ENCODE measurements around the gene CDH22.

Gene CDH22, protein sequence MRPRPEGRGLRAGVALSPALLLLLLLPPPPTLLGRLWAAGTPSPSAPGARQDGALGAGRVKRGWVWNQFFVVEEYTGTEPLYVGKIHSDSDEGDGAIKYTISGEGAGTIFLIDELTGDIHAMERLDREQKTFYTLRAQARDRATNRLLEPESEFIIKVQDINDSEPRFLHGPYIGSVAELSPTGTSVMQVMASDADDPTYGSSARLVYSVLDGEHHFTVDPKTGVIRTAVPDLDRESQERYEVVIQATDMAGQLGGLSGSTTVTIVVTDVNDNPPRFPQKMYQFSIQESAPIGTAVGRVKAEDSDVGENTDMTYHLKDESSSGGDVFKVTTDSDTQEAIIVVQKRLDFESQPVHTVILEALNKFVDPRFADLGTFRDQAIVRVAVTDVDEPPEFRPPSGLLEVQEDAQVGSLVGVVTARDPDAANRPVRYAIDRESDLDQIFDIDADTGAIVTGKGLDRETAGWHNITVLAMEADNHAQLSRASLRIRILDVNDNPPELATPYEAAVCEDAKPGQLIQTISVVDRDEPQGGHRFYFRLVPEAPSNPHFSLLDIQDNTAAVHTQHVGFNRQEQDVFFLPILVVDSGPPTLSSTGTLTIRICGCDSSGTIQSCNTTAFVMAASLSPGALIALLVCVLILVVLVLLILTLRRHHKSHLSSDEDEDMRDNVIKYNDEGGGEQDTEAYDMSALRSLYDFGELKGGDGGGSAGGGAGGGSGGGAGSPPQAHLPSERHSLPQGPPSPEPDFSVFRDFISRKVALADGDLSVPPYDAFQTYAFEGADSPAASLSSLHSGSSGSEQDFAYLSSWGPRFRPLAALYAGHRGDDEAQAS

DNA sequence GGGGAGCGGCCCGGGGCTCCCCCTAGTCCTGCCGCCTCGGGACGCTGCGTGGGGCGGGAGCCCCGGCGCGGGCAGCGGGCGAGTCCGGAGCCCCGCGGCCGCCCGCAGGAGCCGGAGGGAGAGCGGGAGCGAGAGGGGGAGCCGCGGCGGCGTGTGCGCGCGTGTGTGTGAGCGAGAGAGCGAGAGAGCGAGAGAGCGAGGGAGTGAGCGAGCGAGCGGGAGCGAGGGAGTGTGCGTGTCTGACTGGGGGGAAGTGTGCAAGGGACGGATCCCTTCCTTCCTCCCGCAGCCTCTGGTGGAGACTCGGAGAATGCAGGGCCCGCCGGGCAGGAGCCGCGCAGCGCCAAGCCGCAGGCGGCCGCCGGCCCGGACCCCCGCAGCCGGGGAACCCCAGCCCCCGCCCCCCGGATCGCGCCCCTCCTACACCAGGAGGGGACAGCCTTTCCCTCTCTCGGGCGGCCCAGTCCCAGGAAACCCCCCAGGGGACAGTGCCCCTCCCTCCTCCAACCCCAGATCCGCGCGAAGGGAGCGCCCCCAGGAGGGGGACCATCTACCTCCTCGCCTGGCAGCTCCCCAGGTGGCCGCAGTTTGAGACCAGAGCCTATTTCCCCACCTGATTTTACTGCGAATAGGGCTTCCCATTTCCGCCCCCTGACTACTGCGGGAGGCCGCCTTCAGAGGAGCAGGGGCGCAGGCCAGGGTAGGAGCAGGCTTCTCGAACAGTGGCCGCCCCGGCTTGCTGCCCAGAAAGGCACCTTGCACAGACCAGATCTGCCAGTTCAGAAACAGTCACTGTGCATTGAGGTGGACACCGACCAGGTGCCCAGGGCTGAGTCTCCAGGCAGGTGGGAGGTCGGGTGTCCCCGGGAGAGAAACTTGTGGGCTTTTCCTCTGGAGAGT lies at the start of gene CDH22:
CDH22 (minus strand) TSS at position 241 of the 900 bp plus-strand sequence. CDS start 57,204 bp downstream, outside the sequence.
- DNase-seq, result peak; percentile 68

DNA sequence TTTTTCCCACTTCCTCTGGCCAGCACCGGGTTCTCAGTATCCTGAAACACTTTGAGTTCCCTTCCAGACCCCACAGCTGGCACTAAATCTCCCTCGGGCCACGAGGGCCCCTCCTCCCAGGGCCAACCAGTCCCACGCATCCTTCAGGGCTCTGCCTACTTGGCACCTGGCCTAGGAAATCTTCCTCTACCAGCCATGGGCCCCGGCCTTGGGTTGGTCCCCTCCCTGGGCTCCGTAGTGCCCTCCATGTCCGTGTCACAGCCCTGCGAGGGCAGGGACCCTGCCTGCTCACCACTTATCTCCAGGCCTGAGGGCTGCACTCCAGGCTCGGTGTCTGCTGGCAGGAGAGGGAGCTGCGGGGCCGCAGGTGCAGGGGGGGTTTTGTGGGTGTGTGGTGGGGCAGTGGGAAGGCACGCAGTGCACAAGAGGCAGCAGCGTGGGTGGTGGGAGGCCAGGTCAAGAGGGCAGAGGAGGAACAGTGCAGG lies 48.8 kb upstream of the CDH22 start:
- DNase-seq, result no peak

DNA sequence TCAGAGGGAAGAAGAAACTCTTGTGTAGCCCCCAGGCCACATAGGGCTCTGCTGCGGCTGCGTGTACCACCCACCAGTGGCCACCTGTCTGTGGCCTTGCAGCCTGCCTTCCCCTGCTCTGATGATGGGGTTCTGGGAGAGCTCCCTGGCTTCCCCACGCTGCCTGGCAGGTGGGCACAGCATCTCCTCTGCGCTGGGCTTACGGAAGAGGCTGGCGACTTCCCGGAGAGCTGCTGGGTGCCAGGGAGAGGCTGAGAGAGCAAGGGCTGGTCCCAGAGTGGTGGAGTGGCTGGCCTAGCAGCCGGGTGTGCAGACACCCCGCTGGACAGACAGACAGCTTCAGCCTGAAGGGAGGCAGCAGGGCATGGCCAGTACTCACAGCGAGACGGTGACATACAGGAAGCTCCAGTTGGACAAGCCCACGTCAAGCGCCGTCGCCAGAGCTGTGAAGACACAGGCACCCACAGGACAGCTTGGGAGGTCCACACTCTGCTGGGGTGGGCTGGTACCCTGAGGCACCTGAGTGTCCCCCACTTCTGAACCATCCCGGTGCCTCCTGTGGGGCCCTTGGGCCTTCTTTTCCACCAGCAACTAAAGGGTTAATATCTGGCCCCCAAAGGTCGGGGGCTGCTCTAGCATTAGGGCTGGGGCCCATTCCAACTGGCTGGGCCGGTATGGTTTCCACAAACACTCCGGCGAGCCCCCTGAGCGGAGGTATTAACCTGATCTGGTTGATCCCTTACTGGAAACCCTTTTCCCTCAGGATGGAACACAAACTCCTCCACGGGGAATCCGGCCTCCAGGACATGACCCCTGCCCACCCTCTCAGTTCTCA lies 48.1 kb upstream of the CDH22 start:
- no peak for DNase-seq

DNA sequence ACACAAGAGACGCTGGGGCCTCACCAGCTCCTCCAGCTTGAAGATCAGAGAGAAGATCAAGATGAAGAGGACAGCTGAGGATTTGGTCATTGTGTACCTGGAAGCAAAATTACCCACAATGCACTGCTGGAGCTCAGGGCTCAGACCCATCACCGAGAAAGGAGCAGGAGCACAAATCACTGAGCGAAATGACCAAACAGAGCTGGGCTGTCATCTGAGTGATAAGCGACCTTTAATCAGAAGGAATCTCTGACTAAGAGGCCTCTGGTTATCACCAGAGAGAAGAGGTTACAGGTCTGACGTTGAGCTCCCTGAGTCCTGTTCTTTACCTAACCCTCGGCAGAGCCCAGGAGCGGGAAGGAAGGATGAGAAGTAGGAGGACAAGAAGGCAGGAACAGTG lies 47.5 kb upstream of the CDH22 start:
- no peak for DNase-seq

DNA sequence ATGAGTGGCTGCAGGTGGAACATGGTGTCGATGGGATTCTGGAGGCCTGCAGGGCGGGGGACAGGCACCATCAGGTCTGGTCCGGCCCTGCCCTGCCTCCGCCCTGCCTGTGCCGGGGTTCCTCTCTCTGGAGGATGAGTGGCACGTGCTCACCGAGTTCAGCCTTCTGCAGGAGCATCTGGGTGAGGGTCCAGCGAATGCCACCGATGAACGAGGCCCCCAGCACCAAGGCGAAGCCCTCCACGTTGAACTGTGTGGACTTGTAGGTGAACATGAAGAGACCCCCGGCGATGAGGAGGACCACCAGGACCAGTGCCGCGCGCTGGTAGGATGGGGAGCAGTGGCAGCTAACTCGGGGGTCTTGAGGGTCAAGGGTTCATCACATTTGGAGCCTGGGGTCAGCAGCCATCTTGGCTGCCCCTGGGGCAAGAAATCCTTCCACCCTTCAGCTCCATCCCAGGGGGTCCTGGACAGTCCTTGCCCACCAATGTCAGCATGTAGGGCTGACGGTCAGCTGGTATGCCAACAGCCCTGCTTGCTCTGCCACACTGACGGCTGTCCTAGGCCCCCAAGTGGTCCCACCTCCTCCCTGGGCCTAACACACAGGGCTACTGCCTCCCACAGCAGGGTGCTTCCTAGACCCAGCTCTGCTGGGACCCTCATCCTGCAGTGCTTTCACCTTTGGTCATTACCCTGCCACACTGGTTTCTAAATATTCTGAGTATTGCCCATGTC lies 46.8 kb upstream of the CDH22 start:
- DNase-seq, result no peak

DNA sequence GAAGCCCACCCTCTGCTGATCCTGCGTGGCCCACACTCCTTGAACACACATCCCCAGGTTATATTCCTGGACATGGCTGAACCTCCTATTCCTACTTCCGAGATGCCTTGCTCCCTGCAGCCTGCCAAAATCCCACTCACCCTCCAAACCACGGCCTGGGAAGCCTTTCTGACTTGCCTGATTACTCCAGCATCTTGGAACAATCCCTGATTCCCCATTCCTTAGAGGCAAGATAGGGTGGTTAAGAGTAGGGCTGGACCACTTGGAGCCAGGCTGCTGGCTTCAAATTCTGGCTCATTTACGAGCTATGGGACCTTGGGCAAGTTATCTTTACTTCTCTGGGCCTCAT lies 45.9 kb upstream of the CDH22 start:
- no peak for DNase-seq

DNA sequence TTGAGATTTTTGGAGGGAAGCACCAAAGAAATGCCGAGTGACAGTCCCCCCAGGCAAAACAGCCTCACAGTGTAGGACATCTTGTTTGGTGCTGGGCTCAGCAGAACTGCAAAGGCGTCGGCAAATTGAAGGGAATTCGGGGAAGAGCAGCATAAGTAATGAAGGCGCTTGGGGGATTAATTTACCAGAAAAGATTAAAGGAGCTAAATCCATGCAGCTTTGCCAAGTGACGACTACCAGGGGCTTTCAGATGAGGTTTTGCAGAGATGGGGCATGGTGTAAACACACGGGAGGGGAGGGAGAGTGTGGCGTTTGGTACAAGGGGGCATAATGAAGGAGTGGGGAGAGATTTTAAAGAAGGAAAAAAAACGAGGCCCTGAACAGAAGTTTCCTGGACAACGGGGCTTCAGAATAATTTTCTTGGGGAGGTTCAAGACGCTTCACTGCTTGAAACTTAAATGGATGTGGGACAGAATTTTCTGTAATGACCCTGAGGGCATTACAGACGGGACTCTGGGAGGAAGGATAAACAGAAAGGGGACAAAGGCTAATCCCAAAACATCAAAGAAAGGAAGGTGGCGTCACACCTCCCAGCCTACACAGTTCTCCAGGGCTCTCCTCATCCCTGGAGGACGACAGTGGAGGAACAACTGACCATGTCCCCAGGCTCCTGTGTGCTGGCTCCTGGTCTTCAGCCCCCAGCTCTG lies 45.4 kb upstream of the CDH22 start:
- DNase-seq, result no peak

DNA sequence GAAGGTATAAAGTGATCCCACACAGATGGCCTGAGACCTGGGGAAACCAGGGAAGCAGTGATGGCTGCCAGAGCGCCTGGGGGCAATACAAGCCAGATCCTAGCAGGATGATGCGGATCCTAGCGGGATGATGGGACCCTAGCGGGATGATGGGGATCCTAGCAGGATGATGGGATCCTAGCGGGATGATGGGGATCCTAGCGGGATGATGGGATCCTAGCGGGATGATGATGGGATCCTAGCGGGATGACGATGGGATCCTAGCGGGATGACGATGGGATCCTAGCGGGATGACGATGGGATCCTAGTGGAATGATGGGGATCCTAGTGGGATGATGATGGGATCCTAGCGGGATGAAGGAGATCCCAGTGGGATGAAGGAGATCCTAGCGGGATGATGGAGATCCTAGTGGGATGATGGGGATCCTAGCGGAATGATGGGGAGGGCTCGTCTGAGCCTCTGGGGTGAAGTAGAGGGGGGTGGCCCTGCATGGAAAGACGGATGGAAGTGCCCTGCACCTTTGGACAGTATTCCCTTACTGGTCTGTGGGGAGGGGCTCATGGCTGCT lies 44.2 kb upstream of the CDH22 start:
- no peak for DNase-seq

DNA sequence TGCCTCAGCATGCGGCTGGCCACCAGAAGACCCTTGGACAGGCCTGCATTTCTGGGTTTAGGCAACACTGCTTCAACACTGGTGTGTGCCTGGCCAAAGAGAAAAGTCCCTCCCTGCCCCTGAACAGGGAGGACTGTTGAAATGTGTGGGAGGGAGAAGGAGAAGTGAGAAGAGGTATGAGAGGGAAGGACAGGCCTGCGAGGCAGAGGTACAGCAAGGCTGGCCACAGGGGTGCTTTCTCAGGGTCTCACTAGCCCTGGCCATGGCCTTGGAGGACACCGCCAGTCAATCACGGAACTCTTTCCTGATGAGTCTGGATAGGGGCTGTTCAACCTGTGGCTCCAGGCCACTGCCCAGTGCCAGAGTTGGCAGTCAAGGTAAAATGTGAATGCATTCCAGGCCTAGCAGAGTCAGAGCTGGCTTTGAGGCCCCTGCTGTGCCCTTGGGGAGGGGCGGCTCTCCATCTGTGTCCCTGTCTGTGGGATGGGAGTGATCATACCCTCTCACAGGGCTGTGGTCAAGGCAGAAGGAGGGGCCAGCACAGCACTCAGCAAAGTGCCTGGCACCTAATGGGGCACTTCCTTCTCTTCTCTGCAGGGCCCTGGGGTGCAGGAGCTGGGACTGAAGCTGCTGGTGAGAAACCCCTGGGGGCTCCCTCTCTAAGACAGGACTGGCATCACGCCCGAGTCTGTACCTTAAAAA lies 43.2 kb upstream of the CDH22 start:
- peak; percentile 10 for DNase-seq

DNA sequence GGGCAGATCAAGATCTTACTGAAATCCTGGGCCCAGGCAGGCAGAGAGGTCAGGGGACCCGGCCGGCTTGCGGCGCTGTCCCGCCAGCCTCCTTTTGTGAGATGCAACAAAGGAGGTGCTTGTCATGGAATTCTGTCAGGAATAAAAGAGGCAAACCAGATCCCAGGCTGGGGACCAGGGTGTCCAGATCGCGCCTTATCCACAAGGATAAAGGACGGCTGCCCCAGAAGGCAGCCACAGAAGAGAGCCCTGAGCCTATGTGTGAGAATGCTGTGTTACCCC lies 42.6 kb upstream of the CDH22 start:
- DNase-seq, result no peak

DNA sequence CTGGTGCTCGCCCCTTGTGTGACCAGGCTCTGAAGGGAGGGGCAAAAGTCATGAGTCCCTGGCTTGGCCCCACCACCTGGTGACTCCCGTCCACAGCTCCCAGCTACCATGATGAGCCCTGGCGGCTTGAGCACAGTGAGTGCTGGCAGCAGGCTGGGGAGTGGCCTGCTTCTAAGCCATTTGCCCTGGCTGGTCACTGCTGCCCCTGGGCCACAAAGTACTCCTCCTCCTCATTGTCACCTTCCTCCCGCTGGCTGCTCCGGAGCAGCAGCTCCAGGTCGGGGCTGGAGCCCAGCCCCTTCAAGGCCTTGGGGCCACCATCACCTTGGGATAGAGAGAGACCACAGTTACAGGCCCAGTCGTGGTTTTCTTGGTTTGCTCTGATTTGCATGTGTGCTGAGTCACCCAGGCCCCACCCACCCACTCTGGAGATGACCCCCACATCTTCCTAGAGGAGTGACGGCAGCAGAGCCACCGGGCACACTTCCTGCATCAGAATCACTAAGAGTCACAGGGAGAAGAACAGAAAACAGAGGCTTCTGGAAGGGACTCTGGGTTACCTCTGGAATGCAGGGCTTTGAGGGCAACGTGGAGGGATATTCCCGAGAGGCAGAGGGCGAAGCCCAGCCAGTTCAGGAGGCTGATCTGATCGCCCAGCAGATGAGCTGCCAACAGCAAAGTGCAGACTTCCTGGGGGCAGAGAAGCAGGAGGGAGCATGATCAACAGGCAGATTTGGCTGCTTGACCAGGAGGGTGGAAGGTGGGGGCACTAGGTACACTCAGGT lies 42.1 kb upstream of the CDH22 start:
- DNase-seq, result peak; percentile 81

DNA sequence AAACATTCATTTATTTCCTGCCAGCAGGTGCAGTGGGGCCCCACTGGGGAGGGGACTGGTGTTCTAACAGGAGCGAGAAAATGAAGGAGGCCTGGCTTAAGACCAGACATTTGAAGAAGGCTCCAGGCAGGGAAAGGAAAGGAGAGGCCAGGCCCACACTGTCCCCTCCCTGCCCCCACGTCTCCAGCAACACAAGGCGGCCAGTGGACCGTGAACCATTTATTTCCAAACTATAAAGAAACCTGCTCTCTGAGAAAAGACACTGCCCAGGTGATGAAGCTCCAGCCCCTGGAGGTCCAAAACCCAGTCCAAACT lies 41.4 kb upstream of the CDH22 start:
- DNase-seq, result no peak

DNA sequence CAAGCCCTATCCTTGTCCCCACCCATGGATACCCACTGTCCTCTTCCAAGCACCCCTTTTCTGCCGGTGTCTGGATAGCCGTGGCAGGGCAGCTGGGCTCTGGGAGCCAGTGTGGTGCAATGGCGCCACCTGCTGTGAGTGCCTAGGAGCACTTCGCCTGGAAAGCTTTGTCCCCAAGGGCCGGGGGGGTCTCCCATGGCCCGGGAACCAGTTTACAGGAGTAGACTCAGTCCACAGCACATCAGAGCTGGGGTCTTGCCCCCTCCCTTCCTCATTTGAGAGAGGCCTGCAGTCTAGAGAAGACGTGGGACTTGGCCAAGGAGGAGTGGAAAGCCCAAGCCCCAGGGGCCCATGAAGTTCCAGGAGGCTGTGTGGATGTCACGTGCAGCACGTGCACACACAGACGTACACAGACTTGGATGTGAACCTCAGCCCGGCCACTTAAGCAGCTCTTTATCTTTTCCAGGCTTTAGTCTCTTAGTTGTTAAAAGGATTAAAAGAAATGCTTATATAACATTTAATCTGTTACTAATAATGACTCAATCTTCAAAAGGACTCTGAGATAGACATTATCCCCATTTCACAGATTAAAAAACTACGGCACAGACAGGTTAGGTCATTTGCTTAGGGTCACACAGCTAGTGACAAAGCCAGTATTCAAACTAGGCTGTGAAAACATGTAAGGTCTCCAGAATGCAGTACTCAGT lies 40.9 kb upstream of the CDH22 start:
- peak; percentile 63 for DNase-seq

DNA sequence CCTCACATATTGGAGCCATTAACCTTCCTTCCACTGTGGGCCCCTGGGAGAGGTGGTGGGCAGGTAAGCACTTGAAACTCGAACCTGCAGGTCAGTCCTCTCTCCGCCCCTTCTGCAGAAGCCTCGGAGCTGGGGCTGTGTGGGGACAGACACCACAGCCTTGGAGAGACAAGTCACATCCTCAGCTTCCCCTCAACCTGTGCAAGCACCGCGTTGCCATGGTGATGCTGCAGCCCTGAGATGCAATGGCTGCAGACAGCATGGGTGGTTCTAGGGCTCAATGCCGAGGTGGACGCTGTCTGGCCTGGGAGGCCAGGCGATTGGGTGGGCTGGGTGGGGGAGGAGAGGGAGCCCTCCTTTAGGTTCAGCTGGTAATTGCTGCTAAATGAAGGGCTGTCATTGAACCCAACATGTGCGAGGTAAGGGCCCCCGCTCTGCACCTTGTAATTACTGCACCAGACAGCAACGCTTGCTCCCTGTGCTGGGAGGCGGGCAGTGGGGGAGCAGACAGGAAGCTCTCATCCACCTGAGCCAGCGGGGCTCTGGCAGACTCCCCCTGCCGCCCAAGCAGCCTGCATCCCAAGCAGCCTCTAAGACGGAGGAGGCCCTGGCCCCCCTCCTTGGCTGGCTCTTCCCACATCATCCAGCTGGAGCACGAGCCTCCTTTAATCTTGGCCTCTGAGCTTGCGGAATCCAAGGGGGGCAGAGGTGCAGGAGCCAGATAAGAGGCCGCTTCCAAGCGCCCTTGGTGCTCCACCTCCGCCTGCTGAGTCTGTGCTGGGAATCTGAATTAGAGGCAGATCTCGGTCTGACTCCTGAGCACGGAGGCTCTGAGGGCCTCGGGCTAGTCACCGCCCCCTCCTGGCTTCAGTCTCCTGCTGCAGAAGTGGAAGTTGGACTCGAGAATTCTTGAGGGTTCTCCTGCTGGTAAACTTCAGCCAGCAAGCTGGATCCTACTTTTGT lies 39.8 kb upstream of the CDH22 start:
- no peak for DNase-seq

DNA sequence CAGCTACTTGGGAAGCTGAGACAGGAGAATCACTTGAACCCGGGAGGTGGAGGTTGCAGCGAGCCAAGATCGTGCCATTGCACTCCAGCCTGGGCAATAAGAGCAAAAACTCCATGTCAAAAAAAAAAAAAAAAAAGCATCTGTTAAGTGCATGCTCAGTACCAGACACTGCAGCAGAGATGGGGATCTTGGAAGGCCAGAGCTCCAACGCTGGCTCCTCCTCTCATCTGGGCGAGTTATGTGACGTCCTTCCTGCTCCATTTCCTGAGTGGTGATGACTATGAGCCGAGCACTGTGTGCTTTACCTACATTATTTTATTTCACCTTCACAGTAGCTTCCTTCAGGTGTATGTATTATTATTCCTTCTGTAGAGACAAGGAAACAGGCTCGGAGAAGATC lies 38.5 kb upstream of the CDH22 start:
- no peak for DNase-seq

DNA sequence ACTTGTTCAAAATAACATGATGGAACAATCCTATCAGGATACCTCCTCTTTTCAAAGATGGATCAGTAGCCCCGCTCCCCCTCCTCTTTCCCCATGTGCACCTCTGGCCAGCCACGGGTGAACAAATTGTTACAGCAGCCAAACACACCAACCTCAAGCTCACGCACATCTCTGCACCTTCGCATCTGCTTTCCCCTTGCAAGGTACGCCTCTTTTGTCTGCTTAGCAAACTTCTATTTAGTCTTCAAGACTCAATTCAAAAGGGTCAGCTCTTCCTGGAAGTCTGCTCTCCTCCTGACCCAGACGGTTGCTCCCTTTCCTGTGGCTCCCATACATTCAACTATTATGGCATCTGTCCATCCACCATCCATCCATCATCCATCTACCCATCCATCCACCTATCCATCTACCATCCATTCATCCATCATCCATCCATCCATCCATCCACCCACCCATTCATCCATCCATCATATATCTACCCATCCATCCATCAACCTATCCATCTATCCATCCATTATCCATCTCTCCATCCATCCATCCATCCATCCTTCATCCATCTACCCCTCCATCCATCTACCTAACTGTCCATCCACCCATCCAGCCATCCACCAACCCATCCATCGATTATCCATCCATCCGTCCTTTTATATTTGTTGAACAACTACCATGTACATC lies 36.3 kb upstream of the CDH22 start:
- no peak for DNase-seq

DNA sequence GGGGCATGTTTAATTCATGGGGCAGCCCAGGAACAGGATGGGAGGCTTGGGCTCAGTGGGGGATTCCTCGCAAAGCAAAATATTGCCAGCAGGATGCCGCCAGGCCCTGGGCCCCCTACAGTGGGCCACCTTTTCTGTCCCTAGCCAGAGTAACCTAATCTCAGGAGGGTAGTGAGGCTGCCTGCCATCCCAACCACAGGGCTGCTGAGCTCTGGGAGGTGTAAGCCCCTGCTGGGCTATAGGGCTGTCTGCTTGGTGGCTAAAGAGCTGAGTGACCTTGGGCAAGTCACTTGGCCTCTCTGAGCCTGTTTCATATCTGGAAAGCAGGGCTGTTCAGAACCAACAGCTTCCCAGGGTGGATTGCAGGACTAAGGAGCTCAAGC lies 35.7 kb upstream of the CDH22 start:
- DNase-seq, result no peak

All from OCI-M1 (cell line).